ENCODE measurements around the gene FANCG.

FANCG gene

DNA sequence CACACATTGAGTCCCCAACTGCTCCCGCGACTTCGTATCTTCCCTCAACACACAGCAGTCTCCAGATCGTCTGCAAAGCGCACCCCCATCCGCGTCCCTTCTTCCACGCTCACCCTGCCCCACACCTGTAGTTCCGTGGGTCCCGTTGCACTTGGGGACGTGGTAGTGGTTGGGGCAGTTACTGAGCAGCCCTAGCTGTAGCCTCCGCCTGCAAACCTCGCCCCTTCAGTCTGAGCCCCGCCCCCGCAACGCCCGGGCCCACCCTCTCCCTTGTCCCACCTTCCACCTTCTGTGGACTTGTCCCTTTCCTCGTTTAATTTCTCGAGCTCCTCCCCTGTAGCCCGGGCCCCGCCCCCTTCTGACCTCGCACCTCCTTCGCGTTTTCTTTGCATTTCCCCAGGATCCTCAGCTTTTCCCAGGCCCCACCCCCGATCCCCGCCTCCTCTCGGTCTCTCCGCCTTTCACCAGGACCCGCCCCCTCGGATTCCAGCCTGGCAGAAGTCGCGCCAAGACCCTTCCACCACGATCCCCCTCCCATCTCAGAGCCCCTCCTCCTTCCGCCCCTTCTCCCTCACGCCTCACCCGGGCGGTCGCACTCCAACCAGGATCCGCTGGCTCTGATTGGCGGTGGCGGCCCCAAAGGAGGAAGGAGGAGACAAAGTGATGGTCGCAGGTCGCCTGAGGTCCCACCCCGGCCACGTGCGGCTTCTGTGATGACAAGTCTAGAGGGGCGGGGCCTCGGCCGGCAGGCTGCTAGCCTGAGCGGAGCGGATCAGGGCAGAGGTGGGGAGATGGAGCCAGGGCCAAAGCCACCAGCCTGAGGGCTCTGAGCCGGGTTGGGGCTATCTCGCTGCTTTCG, 36.2 kb upstream of the FANCG start, which contains the start of gene ATOSB:
TSS of gene ATOSB (minus strand) at position 183 of the 859 bp plus-strand sequence. CDS start 7,588 bp downstream, outside the sequence.
- H3K4me1 ChIP-seq (ENCODE audit: control insufficient read depth, insufficient read depth, low read length): peaks cover 15% of the 10 kb centered on the region
- H3K9me3 ChIP-seq (ENCODE audit: control insufficient read depth, insufficient read depth, low read depth, low read length): no peaks in the 10 kb centered on the region
- peak within 1 kb of the TSS; percentile 18; the same call in 1 of the 2 replicates for H3K27ac ChIP-seq (ENCODE audit: extremely low read depth, low read depth, low read length)
- CTCF ChIA-PET: interaction anchor here (0.6 to 6.8 kb wide), 12 partner anchors 18 to 437 kb away, joined by 3 to 58 read pairs (median 4); partner anchors contain the start of genes PIGO and RUSC2
- H3K36me3 ChIP-seq (ENCODE audit: control insufficient read depth in 2 of 2, insufficient read depth in 1 of 2, low read length in 2 of 2): no peaks in the 10 kb centered on the region
- POLR2A ChIA-PET: interaction anchor here (0.5 to 4.3 kb wide), 17 partner anchors 13 to 1258 kb away, joined by 3 to 92 read pairs (median 4); partner anchors contain the start of genes CCDC107, FANCG, PIGO and RMRP
- peak within 1 kb of the TSS; percentile 48 for H3K4me3 ChIP-seq (ENCODE audit: low read depth, low read length)
- TF ChIP-seq ZNF549 (tag by site-specific recombination; IDR thresholded peaks at IDR 0.05) (no peak), ZNF621 (tag by site-specific recombination; IDR thresholded peaks at IDR 0.05) (no peak), ZNF37A (tag by site-specific recombination; IDR thresholded peaks at IDR 0.05) (no peak), SCRT2 (tag by site-specific recombination; IDR thresholded peaks at IDR 0.05) (0 out of 2 replicates have a peak, but pooled peaks have one; percentile 14), ZNF341 (tag by site-specific recombination; IDR thresholded peaks at IDR 0.05; ENCODE audit: low read depth) (no peak; the same call in 1 of the 2 replicates), ZNF350 (tag by site-specific recombination; IDR thresholded peaks at IDR 0.05) (no peak), ZNF394 (tag by site-specific recombination; IDR thresholded peaks at IDR 0.05; ENCODE audit: borderline replicate concordance) (no peak), ZNF596 (tag by site-specific recombination; IDR thresholded peaks at IDR 0.05) (no peak), ZBTB48 (tag by site-specific recombination; IDR thresholded peaks at IDR 0.05) (peak; percentile 69), KLF7 (tag by site-specific recombination; IDR thresholded peaks at IDR 0.05; ENCODE audit: borderline replicate concordance) (no peak), ZNF548 (tag by site-specific recombination; IDR thresholded peaks at IDR 0.05) (no peak), ZNF324 (tag by site-specific recombination; IDR thresholded peaks at IDR 0.05) (no peak), ZNF23 (tag by site-specific recombination; IDR thresholded peaks at IDR 0.05; ENCODE audit: borderline replicate concordance) (no peak), ZNF24 (tag by site-specific recombination; IDR thresholded peaks at IDR 0.05) (no peak), ZNF292 (tag by site-specific recombination; IDR thresholded peaks at IDR 0.05; ENCODE audit: borderline replicate concordance, low read depth) (no peak), ZNF658 (tag by site-specific recombination; IDR thresholded peaks at IDR 0.05) (no peak), ZNF175 (tag by site-specific recombination; IDR thresholded peaks at IDR 0.05) (no peak), OSR2 (tag by site-specific recombination; IDR thresholded peaks at IDR 0.05) (peak; percentile 29), ZSCAN30 (tag by site-specific recombination; IDR thresholded peaks at IDR 0.05) (no peak)
- TF ChIP-seq, protein P1, sequence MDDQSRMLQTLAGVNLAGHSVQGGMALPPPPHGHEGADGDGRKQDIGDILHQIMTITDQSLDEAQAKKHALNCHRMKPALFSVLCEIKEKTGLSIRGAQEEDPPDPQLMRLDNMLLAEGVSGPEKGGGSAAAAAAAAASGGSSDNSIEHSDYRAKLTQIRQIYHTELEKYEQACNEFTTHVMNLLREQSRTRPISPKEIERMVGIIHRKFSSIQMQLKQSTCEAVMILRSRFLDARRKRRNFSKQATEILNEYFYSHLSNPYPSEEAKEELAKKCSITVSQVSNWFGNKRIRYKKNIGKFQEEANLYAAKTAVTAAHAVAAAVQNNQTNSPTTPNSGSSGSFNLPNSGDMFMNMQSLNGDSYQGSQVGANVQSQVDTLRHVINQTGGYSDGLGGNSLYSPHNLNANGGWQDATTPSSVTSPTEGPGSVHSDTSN (CRISPR knock-in tag; IDR thresholded peaks at IDR 0.05): no peak
- TF ChIP-seq, protein P2, sequence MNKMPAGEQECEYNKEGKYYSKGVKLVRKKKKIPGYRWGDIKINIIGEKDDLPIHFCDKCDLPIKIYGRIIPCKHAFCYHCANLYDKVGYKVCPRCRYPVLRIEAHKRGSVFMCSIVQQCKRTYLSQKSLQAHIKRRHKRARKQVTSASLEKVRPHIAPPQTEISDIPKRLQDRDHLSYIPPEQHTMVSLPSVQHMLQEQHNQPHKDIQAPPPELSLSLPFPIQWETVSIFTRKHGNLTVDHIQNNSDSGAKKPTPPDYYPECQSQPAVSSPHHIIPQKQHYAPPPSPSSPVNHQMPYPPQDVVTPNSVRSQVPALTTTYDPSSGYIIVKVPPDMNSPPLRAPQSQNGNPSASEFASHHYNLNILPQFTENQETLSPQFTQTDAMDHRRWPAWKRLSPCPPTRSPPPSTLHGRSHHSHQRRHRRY (tag by site-specific recombination; IDR thresholded peaks at IDR 0.05): no peak
- TF ChIP-seq, protein P3, sequence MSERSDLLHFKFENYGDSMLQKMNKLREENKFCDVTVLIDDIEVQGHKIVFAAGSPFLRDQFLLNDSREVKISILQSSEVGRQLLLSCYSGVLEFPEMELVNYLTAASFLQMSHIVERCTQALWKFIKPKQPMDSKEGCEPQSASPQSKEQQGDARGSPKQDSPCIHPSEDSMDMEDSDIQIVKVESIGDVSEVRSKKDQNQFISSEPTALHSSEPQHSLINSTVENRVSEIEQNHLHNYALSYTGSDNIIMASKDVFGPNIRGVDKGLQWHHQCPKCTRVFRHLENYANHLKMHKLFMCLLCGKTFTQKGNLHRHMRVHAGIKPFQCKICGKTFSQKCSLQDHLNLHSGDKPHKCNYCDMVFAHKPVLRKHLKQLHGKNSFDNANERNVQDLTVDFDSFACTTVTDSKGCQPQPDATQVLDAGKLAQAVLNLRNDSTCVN (tag by site-specific recombination; optimal IDR thresholded peaks at IDR 0.05): no peak
- TF ChIP-seq, protein P4, sequence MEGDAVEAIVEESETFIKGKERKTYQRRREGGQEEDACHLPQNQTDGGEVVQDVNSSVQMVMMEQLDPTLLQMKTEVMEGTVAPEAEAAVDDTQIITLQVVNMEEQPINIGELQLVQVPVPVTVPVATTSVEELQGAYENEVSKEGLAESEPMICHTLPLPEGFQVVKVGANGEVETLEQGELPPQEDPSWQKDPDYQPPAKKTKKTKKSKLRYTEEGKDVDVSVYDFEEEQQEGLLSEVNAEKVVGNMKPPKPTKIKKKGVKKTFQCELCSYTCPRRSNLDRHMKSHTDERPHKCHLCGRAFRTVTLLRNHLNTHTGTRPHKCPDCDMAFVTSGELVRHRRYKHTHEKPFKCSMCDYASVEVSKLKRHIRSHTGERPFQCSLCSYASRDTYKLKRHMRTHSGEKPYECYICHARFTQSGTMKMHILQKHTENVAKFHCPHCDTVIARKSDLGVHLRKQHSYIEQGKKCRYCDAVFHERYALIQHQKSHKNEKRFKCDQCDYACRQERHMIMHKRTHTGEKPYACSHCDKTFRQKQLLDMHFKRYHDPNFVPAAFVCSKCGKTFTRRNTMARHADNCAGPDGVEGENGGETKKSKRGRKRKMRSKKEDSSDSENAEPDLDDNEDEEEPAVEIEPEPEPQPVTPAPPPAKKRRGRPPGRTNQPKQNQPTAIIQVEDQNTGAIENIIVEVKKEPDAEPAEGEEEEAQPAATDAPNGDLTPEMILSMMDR (tag by site-specific recombination; IDR thresholded peaks at IDR 0.05): no peak
- TF ChIP-seq, protein P5, sequence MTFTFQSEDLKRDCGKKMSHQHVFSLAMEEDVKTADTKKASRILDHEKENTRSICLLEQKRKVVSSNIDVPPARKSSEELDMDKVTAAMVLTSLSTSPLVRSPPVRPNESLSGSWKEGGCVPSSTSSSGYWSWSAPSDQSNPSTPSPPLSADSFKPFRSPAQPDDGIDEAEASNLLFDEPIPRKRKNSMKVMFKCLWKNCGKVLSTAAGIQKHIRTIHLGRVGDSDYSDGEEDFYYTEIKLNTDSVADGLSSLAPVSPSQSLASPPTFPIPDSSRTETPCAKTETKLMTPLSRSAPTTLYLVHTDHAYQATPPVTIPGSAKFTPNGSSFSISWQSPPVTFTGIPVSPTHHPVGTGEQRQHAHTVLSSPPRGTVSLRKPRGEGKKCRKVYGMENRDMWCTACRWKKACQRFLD (tag by site-specific recombination; IDR thresholded peaks at IDR 0.05): no peak
- TF ChIP-seq, protein P6, sequence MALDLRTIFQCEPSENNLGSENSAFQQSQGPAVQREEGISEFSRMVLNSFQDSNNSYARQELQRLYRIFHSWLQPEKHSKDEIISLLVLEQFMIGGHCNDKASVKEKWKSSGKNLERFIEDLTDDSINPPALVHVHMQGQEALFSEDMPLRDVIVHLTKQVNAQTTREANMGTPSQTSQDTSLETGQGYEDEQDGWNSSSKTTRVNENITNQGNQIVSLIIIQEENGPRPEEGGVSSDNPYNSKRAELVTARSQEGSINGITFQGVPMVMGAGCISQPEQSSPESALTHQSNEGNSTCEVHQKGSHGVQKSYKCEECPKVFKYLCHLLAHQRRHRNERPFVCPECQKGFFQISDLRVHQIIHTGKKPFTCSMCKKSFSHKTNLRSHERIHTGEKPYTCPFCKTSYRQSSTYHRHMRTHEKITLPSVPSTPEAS (tag by site-specific recombination; IDR thresholded peaks at IDR 0.05): no peak
- TF ChIP-seq, protein P7, sequence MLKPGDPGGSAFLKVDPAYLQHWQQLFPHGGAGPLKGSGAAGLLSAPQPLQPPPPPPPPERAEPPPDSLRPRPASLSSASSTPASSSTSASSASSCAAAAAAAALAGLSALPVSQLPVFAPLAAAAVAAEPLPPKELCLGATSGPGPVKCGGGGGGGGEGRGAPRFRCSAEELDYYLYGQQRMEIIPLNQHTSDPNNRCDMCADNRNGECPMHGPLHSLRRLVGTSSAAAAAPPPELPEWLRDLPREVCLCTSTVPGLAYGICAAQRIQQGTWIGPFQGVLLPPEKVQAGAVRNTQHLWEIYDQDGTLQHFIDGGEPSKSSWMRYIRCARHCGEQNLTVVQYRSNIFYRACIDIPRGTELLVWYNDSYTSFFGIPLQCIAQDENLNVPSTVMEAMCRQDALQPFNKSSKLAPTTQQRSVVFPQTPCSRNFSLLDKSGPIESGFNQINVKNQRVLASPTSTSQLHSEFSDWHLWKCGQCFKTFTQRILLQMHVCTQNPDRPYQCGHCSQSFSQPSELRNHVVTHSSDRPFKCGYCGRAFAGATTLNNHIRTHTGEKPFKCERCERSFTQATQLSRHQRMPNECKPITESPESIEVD (tag by site-specific recombination; IDR thresholded peaks at IDR 0.05): no peak

All from HEK293 (cell line).